HFFc6 (cell line): ENCODE measurements around the gene NTMT1. TPM values are rescaled to one million over a fixed set of nuclear protein-coding genes. Genes with fewer than 3 reads are reported as not detected.
A peak's percentile ranks its signal among the peaks of the same experiment; 100 is the strongest.

ENCODE experiments used
- DNase-seq: peaks from one replicate; pipeline ENCODE4 v3.0.0-alpha.2; 2018
- H3K27ac Mint-ChIP-seq: 2 replicates; pipeline ENCODE4 v1.8.0; 2020; ENCODE audit warnings: mild to moderate bottlenecking, mixed read lengths
- H3K27me3 Mint-ChIP-seq: 2 replicates; pipeline ENCODE4 v1.8.0; 2021; ENCODE audit warnings: mild to moderate bottlenecking, moderate library complexity, mixed read lengths; ENCODE audit not compliant: insufficient read depth
- H3K36me3 Mint-ChIP-seq: 2 replicates; pipeline ENCODE4 v1.8.0; 2021; ENCODE audit warnings: low read depth, mixed read lengths
- H3K4me1 Mint-ChIP-seq: 2 replicates; pipeline ENCODE4 v1.8.0; 2020; ENCODE audit warnings: low read depth, mixed read lengths
- H3K4me3 Mint-ChIP-seq: 2 replicates; pipeline ENCODE4 v1.8.0; 2020; ENCODE audit warnings: mild to moderate bottlenecking, moderate library complexity, mixed read lengths
- H3K9me3 Mint-ChIP-seq: 2 replicates; pipeline ENCODE4 v1.8.0; 2020; ENCODE audit warnings: mild to moderate bottlenecking, mixed read lengths
- CTCF ChIP-seq: fragments of 200-600 bp; sonication (generic); IDR thresholded peaks from 2 replicates; pipeline ENCODE4 v1.5.0; 2021; ENCODE audit warnings: antibody characterized with exemption, mild to moderate bottlenecking
- total RNA-seq, 6 experiments: library from RNA; stranded (reverse); fragmentation: NEBNext Ultra II Directional; extraction: Animal tissue kit (Norgen Biotek cat#: 25700); gene quantifications; 2 replicates in 1 of 6; 3 replicates in 5 of 6; pipeline ENCODE4 v1.2.3, GENCODE V29; 2021

Gene NTMT1
- total RNA-seq, 6 experiments from 2014 or later: 81.6 to 90.0 (median 87.7) TPM

- H3K27me3 Mint-ChIP-seq: no peaks in the 10 kb centered on the region; the same call in 1 of the 2 replicates
- no peak for DNase-seq
- peak overlapping the region; percentile 68 for H3K27ac Mint-ChIP-seq
- peaks cover 34% of the 10 kb centered on the region for H3K4me1 Mint-ChIP-seq
- H3K4me3 Mint-ChIP-seq: peak overlapping the region; percentile 92
- TF ChIP-seq CTCF: no peak
- H3K9me3 Mint-ChIP-seq: no peaks in the 10 kb centered on the region
- H3K36me3 Mint-ChIP-seq: peaks cover 12% of the 10 kb centered on the region; the same call in 1 of the 2 replicates
These were observed 40.0 kb downstream of the NTMT1 start for GRCh38 chr9:129665814-129666520.

- no peaks in the 10 kb centered on the region; the same call in 1 of the 2 replicates for H3K27me3 Mint-ChIP-seq
- peak overlapping the region; percentile 92 for H3K4me3 Mint-ChIP-seq
- H3K36me3 Mint-ChIP-seq: peaks cover 12% of the 10 kb centered on the region; the same call in 1 of the 2 replicates
These were observed 40.6 kb downstream of the NTMT1 start for GRCh38 chr9:129666575-129666974.

GRCh38 chr9:129667378-129667777 is 41.4 kb downstream of the NTMT1 start:
- H3K4me3 Mint-ChIP-seq: peak overlapping the region; percentile 92
- peak overlapping the region; percentile 72; the same call in 1 of the 2 replicates for H3K27ac Mint-ChIP-seq
- peaks cover 44% of the 10 kb centered on the region for H3K4me1 Mint-ChIP-seq
- DNase-seq: no peak
- no peak for TF ChIP-seq CTCF
- H3K27me3 Mint-ChIP-seq: no peaks in the 10 kb centered on the region; the same call in none of the 2 replicates
- H3K9me3 Mint-ChIP-seq: no peaks in the 10 kb centered on the region
- H3K36me3 Mint-ChIP-seq: peaks cover 12% of the 10 kb centered on the region; the same call in 1 of the 2 replicates

More at GRCh38 chr9:129666575-129666974, 40.6 kb downstream of the NTMT1 start:
- no peak for DNase-seq
- H3K9me3 Mint-ChIP-seq: no peaks in the 10 kb centered on the region
- peaks cover 40% of the 10 kb centered on the region for H3K4me1 Mint-ChIP-seq
- H3K27ac Mint-ChIP-seq: no peak overlapping the region
- TF ChIP-seq CTCF: no peak

GRCh38 chr9:129667850-129668249 is 41.9 kb downstream of the NTMT1 start:
- Mint-ChIP-seq H3K27ac (no peak overlapping the region), H3K4me3 (peak overlapping the region; percentile 92), H3K27me3 (no peaks in the 10 kb centered on the region; the same call in none of the 2 replicates), H3K9me3 (no peaks in the 10 kb centered on the region), H3K36me3 (peaks cover 12% of the 10 kb centered on the region; the same call in 1 of the 2 replicates), H3K4me1 (peaks cover 46% of the 10 kb centered on the region)
- no peak for DNase-seq
- peak; percentile 26; the same call in 1 of the 2 replicates for TF ChIP-seq CTCF

GRCh38 chr9:129669141-129669718 is 43.3 kb downstream of the NTMT1 start:
- H3K4me3 Mint-ChIP-seq: peak overlapping the region; percentile 74; the same call in 1 of the 2 replicates
- H3K27me3 Mint-ChIP-seq: no peaks in the 10 kb centered on the region; the same call in none of the 2 replicates
- no peaks in the 10 kb centered on the region for H3K9me3 Mint-ChIP-seq
- H3K4me1 Mint-ChIP-seq: peaks cover 47% of the 10 kb centered on the region
- peak overlapping the region; percentile 78; the same call in 1 of the 2 replicates for H3K27ac Mint-ChIP-seq
- peak; percentile 28; the same call in 1 of the 2 replicates for TF ChIP-seq CTCF
- peaks cover 12% of the 10 kb centered on the region; the same call in 1 of the 2 replicates for H3K36me3 Mint-ChIP-seq
- peak; percentile 38 for DNase-seq
